Epithelial cell of umbilical artery (primary cell): ENCODE measurements around the gene VKORC1. TPM values are rescaled to one million over a fixed set of nuclear protein-coding genes. Genes with fewer than 3 reads are reported as not detected.

Source experiments
- total RNA-seq: library from RNA; depleted of rRNA; stranded (reverse); fragments of >200 nt; gene quantifications from 2 replicates; pipeline ENCODE4 v1.2.3, GENCODE V29; 2014

Gene VKORC1
- total RNA-seq, result 82.5 and 95.8 TPM in 2 replicates

GRCh38 chr16:31094424-31095120 lies at the start of gene VKORC1:
VKORC1 (minus strand) TSS chr16:31094797; CDS start chr16:31094729, 68 bp downstream.

GRCh38 chr16:31135535-31136286 lies 41.1 kb upstream of the VKORC1 start, which contains the start of gene PRSS8:
PRSS8 (minus strand) TSS chr16:31135727; CDS start chr16:31135498, 229 bp downstream.

GRCh38 chr16:31117384-31118222 lies 23.0 kb upstream of the VKORC1 start, which contains the start of gene KAT8:
KAT8 (plus strand) TSS chr16:31117664; CDS start chr16:31117682, 18 bp downstream.

GRCh38 chr16:31108035-31108793 lies 13.6 kb upstream of the VKORC1 start, which contains the start of gene BCKDK:
BCKDK (plus strand) TSS chr16:31108386; CDS start chr16:31109224, 838 bp downstream.

GRCh38 chr16:31088459-31089183 lies 6.0 kb downstream of the VKORC1 start, which contains the start of gene PRSS53:
PRSS53 (minus strand) TSS chr16:31088943; CDS start chr16:31088809, 134 bp downstream.

GRCh38 chr16:31073970-31074813 lies 20.4 kb downstream of the VKORC1 start, which contains the start of the genes ZNF646 and ZNF668:
ZNF646 (plus strand) TSS chr16:31074422; CDS start chr16:31076325, 1,903 bp downstream.
ZNF668 (minus strand) TSS chr16:31074240; CDS start chr16:31064459, 9,781 bp downstream.

Other genes with a start within 250 kb of the VKORC1 start
- 32.2 and 37.2 TPM in 2 replicates for gene BCL7C, start 200.7 kb downstream of the VKORC1 start, total RNA-seq
- gene CTF1, start 198.2 kb downstream of the VKORC1 start, total RNA-seq, result under 0.01 TPM in 1 of 2 replicates, not detected in the other
- gene FBXL19, start 171.2 kb downstream of the VKORC1 start, total RNA-seq, result 21.7 and 27.3 TPM in 2 replicates
- gene ORAI3, start 145.7 kb downstream of the VKORC1 start, total RNA-seq, result 18.8 and 21.1 TPM in 2 replicates
- 1.6 and 2.1 TPM in 2 replicates for gene SETD1A, start 137.0 kb downstream of the VKORC1 start, total RNA-seq
- gene HSD3B7, start 109.6 kb downstream of the VKORC1 start, total RNA-seq, result 2.3 and 2.6 TPM in 2 replicates
- under 0.01 TPM in 2 replicates for gene STX1B, start 84.2 kb downstream of the VKORC1 start, total RNA-seq
- 15.9 and 20.4 TPM in 2 replicates for gene STX4, start 61.2 kb downstream of the VKORC1 start, total RNA-seq
- 6.8 and 9.7 TPM in 2 replicates for gene ZNF668, start 20.6 kb downstream of the VKORC1 start, total RNA-seq
- 9.1 and 11.0 TPM in 2 replicates for gene ZNF646, start 20.4 kb downstream of the VKORC1 start, total RNA-seq
- 0.32 and 1.2 TPM in 2 replicates for gene PRSS53, start 5.9 kb downstream of the VKORC1 start, total RNA-seq
- 15.6 and 15.7 TPM in 2 replicates for gene BCKDK, start 13.6 kb upstream of the VKORC1 start, total RNA-seq
- 32.8 and 37.7 TPM in 2 replicates for gene KAT8, start 22.9 kb upstream of the VKORC1 start, total RNA-seq
- gene PRSS8, start 40.9 kb upstream of the VKORC1 start, total RNA-seq, result not detected in 2 replicates
- gene PRSS36, start 55.3 kb upstream of the VKORC1 start, total RNA-seq, result 0.32 and 1.5 TPM in 2 replicates
- gene FUS, start 85.3 kb upstream of the VKORC1 start, total RNA-seq, result 59.9 and 74.4 TPM in 2 replicates
- gene PYCARD, start 108.0 kb upstream of the VKORC1 start, total RNA-seq, result 41.6 and 95.5 TPM in 2 replicates
- not detected in 2 replicates for gene TRIM72, start 119.3 kb upstream of the VKORC1 start, total RNA-seq
- gene PYDC1, start 122.3 kb upstream of the VKORC1 start, total RNA-seq, result not detected in 2 replicates
- gene ITGAM, start 165.2 kb upstream of the VKORC1 start, total RNA-seq, result not detected in 2 replicates